ENCODE data around the gene SLC9A5.

DNA sequence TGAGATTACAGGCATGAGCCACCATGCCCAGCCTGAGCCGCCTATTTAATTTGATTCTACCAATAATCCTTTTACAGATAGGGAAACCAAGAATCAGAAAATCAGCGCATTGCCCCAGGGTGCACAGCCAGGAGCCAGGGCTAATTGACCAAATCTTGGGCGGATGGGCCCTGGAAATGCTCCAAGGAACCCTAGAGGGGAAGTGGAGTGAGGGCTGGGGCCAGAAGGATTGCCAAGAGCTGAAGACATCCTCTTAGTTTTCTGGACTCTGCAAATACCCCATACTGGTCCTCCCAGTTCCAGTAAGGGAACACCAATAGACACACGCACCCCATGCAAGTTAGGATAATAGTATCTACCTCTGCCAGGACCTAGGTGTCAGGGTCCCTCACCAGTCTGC, 5.3 kb upstream of the SLC9A5 start:
- TF ChIP-seq, protein P1, sequence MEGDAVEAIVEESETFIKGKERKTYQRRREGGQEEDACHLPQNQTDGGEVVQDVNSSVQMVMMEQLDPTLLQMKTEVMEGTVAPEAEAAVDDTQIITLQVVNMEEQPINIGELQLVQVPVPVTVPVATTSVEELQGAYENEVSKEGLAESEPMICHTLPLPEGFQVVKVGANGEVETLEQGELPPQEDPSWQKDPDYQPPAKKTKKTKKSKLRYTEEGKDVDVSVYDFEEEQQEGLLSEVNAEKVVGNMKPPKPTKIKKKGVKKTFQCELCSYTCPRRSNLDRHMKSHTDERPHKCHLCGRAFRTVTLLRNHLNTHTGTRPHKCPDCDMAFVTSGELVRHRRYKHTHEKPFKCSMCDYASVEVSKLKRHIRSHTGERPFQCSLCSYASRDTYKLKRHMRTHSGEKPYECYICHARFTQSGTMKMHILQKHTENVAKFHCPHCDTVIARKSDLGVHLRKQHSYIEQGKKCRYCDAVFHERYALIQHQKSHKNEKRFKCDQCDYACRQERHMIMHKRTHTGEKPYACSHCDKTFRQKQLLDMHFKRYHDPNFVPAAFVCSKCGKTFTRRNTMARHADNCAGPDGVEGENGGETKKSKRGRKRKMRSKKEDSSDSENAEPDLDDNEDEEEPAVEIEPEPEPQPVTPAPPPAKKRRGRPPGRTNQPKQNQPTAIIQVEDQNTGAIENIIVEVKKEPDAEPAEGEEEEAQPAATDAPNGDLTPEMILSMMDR (IDR thresholded peaks at IDR 0.05), result no peak
- TF ChIP-seq POLR2A (IDR thresholded peaks at IDR 0.05), result no peak
- TF ChIP-seq POLR2AphosphoS5 (IDR thresholded peaks at IDR 0.05), result no peak
